Lower leg skin (tissue), 4 donors: ENCODE measurements around the gene DAD1. TPM values are rescaled to one million over a fixed set of nuclear protein-coding genes. Genes with fewer than 3 reads are reported as not detected.
A peak's percentile ranks its signal among the peaks of the same experiment; 100 is the strongest.

Experiments used
- DNase-seq, 2 donors: peaks; one replicate each; pipeline ENCODE4 v3.0.0-alpha.2; 2019; ENCODE audit warnings: low spot score in 2 of 2
- H3K4me3 ChIP-seq: fragments of 200-600 bp; sonication (generic); 2 replicates; pipeline ENCODE4 v1.5.1; 2017; ENCODE audit warnings: mild to moderate bottlenecking, low read depth; ENCODE audit not compliant: poor library complexity, severe bottlenecking
- CTCF ChIP-seq, 3 donors: fragments of 450-650 bp; IDR thresholded peaks; one replicate each; pipeline ENCODE4 v1.5.1; 2016; ENCODE audit warnings: antibody characterized with exemption in 3 of 3, mild to moderate bottlenecking in 3 of 3, moderate library complexity in 2 of 3
- POLR2A ChIP-seq, 2 donors: fragments of 450-650 bp; IDR thresholded peaks; one replicate each; pipeline ENCODE4 v1.6.1; 2016 to 2017; ENCODE audit warnings: antibody characterized with exemption in 2 of 2, mild to moderate bottlenecking in 1 of 2, moderate library complexity in 1 of 2
- WGBS, 2 donors: methylation state at CpG; one replicate each; pipeline ENCODE4 v1.1.5; 2018; 5-methylcytosine and 5-hydroxymethylcytosine counted together
- intact Hi-C: fragments of 100-400 bp; cut with DNase I; formaldehyde crosslinking; loops from one replicate; pipeline ENCODE4 v1.15.0; 2023; ENCODE audit warnings: low total_unique reads
- total RNA-seq, 4 donors: library from RNA; depleted of rRNA; stranded (reverse); fragments of >200 nt; gene quantifications; one replicate each; pipeline ENCODE4 v1.1.0, GENCODE V29; 2016

DAD1 gene
- total RNA-seq, 4 donors from 2014 or later = 103 to 131 (median 124) TPM

- TF ChIP-seq POLR2A (IDR thresholded peaks at IDR 0.05) (no peak), CTCF (IDR thresholded peaks at IDR 0.05) (no peak)
- H3K4me3 ChIP-seq = peak overlapping the region; percentile 71
- DNase-seq = no peak
- intact Hi-C loops = no loop called here
- 7 to 9% methylated on average over 9 of the region's 9 CpGs for WGBS, 2 donors
Measured at GRCh38 chr14:22597771-22598098, 8.7 kb upstream of the DAD1 start.

- no peak for DNase-seq
- intact Hi-C loops = no loop called here
- WGBS, 2 donors = 86 to 95% methylated on average over 6 of the region's 6 CpGs
- H3K4me3 ChIP-seq = no peak overlapping the region
- TF ChIP-seq CTCF (IDR thresholded peaks at IDR 0.05) = no peak
Measured at GRCh38 chr14:22597265-22597664, 8.2 kb upstream of the DAD1 start.

GRCh38 chr14:22596354-22596879, 7.4 kb upstream of the DAD1 start:
- TF ChIP-seq POLR2A (IDR thresholded peaks at IDR 0.05) = no peak
- TF ChIP-seq CTCF (IDR thresholded peaks at IDR 0.05) = no peak
- 83 to 93% methylated on average over 3 of the region's 3 CpGs for WGBS, 2 donors
- no peak overlapping the region for H3K4me3 ChIP-seq
- no peak for DNase-seq
- intact Hi-C loops = no loop called here

- no peak overlapping the region for H3K4me3 ChIP-seq
- intact Hi-C loops = no loop called here
- 51 to 56% methylated on average over 4 of the region's 4 CpGs for WGBS, 2 donors
- TF ChIP-seq CTCF (IDR thresholded peaks at IDR 0.05) = no peak
- no peak for TF ChIP-seq POLR2A (IDR thresholded peaks at IDR 0.05)
- DNase-seq = no peak
Measured at GRCh38 chr14:22594156-22594716, 5.2 kb upstream of the DAD1 start.

- WGBS, 2 donors = 54 to 59% methylated on average over 2 of the region's 2 CpGs
- intact Hi-C loops = no loop called here
- TF ChIP-seq POLR2A (IDR thresholded peaks at IDR 0.05) = no peak
- TF ChIP-seq CTCF (IDR thresholded peaks at IDR 0.05) = no peak
- H3K4me3 ChIP-seq = no peak overlapping the region
- DNase-seq = no peak
Measured at GRCh38 chr14:22593601-22594000, 4.6 kb upstream of the DAD1 start.

GRCh38 chr14:22593189-22593588, 4.2 kb upstream of the DAD1 start:
- intact Hi-C loops = no loop called here
- DNase-seq = no peak
- 61 to 64% methylated on average over 3 of the region's 3 CpGs for WGBS, 2 donors
- H3K4me3 ChIP-seq = no peak overlapping the region
- TF ChIP-seq POLR2A (IDR thresholded peaks at IDR 0.05) (no peak), CTCF (IDR thresholded peaks at IDR 0.05) (no peak)
